GM19351 (cell line): ENCODE measurements around the gene TMEM117.

ENCODE experiments used
- ATAC-seq: cut with Tn5 transposase; IDR thresholded peaks from one replicate; pipeline ENCODE4 v1.9.1; 2021; ENCODE audit warnings: mild to moderate bottlenecking, moderate library complexity; ENCODE audit not compliant: unreplicated experiment

The TMEM117 gene

DNA sequence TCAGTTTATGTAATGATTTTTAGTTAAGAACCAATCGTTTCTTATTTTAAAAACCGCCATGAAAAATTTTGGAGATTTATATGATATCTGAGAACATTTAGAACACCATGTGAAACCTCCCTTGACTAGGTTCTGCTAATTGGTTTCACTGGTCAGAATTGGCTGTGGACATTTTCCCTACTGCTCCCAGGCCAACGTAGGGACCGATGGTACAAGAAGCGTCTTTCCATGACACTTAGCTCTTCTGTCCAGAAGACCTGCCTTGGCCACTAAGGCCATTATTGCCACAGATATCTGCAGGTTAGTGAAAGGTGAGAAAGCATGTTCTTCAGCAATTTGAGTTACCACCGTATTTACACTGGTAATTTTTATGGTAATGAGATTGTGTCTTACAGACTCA is 424.0 kb downstream of the TMEM117 start:
- ATAC-seq = no peak

DNA sequence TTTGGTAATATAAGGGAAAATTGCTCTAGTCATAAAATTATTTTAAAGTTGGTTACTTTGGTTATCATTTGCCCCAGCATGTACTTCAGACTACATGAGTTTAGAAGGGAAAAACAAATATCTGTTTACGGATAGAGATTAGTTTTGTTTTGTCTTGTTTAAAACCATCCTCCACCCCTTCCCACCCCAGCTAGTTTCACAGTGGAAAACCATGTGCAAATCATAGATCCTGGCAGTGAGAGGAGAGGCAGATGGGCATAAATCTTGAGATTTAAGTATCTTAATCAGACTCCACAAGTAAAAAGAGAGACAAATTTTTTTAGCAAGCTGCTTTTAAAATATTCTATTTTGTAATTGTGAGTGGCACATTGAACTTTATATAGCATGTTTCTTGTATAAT is 424.7 kb downstream of the TMEM117 start:
- ATAC-seq = no peak

DNA sequence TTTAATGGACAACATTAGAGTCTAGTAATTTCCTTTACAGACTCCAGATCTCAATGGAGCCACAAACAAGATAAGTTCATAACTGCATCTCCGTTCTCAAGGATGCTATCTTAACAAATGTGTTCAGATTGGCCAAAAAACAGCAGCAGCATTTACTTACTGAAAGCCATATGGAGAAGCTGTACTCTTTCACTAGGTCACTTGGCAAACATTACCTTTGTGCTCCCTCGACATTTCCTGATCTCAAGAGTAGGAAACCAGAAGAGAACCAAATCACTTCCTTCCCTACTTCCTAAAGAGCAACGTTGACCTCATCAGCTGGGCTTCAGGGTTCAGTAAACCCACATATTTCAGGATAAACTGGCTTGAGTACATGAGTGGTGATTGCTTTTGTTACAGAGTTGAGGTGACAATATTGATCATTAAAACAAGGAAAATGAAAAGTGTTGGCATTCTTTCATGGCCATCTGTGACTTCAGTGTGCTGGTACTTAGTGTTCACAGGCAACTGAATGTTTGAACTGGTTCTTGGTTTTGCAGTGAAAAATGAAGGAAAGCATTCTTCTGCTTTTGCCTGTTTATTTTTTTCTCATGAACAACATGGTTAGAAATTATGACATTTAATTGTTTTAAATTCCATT is 449.6 kb downstream of the TMEM117 start:
- ATAC-seq = no peak

DNA sequence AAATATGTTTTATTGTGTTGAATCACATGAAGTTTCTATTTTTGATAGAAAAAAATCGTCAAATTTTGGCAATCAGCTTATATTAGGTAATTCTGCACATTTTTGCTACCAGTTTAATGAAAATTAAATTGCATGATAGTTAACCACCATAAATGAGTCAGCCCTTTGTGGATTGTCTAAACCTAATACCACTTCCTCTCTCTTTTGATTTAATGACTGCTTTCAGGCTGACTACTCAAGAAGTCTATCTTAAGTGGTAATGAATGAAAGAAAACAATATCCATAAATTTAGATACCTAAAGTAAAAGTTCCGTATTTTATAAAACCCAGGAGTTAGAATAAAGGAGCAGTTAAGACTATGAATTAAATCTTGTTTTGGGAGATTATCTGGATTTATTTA is 450.5 kb downstream of the TMEM117 start:
- ATAC-seq = peak; percentile 93

DNA sequence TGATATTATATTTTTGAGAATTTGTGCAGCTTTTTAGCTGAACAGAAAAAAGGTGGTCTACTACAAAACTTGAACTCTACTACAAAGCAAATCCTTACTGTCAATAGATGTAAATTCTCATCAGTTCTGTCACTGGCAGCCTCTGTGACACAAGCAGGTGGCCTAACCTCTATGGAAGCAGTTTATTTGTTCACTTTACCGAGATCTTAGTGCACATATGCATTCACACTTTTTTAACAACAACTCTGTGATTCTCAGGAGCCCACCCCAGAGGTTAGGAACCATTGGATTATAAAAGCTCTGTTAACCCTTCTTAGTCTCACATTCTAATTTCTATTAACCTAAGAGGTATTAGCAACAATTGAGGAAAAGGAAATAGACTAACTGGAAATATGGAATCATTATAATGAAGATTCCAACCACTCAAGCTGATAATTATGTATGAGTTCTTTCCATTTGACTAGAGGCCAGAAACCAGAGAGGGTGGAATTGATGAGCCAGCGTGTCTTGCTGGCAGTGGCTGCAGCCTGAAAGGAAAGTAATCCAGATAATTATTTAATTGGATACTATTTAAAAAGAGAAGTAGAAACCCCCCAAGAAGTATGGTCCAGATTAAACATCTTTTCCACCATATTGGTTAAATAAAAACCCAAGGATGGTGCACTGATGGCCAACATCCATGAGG is 451.1 kb downstream of the TMEM117 start:
- ATAC-seq = no peak

DNA sequence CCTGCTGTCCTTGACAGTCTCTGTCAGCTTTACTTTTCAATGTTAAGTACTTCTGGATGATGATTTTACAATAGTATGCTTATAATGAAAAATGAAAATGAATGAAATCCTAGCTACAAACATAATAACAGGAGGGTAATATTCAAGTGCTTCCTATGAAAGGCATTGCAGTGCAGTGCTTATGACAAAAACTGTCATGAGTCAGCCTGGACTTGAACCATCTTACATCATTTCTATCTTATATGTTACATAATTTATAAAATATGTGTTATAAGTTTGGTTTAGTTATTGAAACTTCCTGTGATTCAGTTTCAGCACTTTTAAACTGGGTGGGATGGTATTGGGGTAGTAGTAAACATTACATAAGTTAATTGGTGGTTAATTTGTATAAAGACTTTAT is 451.7 kb downstream of the TMEM117 start:
- ATAC-seq = no peak

DNA sequence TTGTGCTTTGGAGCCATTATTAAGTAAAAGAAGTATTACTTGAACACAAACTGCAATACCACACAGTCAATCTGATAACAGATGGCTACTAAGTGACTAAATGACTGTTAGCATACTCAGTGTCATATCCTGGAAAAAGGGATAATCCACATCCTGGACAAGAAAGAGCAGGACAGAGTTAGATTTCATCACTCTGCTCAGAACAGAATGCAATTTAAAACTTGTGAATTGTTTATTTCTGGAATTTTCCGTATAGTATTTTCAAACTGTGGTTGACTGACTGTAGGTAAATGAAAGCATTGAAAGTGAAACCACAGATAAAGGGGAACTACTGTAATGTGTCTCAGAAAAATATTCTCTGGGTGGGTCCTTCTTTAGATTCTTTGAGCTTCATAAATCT is 458.8 kb downstream of the TMEM117 start:
- peak; percentile 97 for ATAC-seq

DNA sequence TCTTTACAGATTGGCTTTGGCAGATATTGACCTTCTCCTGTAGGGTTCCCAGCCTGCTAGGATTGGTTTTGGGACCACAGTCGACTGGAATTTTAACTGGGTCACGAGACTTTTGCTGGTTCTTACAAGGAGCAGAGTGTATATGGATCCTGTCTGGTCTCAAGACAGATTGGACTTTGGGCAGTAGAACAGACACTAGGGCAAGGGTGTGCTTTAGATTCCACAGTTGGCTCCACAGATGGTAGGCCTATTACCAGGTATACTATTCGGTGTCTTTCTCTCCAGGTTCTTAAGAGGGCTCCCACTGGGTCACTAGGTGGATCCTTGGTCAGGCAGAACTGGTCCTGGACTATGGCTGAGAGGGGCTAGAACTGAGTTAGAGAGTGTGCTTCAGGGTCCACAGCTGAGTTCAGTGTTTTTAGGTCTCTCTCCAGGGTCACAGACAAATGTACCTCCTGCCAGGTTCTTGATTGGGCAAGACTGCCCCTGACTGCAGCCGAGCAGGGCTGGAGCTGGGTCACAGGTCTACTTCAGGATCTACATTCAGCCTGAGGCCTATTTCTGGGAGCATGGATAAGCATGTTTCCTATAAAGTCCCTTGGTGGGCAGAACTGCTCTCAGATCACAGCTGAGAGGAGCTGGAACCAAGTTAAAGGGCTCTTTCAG is 460.2 kb downstream of the TMEM117 start:
- no peak for ATAC-seq

DNA sequence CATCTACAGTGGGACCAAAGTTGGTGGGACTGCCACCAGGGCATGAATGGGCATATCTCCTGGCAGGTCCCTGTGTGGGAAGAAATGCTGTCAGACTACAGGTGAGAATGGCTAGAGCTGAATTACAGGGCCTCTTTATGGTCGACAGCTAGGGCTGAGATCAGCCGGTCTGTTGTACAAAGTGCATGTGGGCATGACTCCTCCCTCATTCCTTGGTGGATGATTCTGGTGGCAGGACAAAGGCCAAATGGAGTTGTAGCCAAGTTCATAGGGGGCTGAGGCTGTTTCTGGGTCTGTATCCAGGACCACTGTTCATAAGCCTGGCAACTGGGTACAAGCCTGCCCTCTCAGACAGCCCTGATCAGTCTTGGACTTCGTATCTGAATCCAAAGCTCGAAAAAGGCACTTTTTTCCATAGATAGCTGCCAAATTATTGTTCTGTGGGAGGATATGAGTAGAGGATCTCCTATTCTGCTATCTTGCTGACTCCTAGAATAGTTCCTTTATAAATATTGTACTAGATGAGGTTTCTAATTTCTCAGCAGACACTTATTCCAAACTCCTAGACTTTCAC is 460.8 kb downstream of the TMEM117 start:
- ATAC-seq = no peak

DNA sequence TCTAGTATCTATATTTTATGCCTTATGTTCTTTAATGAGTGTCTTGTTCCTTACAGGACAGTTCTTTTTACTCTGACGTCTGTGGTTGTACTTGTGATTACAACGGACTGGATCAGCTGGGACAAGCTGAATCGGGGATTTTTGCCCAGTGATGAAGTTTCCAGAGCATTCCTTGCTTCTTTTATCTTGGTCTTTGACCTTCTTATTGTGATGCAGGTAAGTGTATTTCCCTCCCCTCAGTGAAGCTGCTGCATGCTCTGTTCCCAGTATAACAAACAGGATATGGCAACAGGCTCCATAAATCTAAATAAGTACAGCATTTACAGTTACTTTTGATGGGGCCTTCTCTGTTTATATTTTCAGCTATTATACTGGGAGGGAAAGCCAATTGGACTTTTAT is 463.6 kb downstream of the TMEM117 start:
- no peak for ATAC-seq

DNA sequence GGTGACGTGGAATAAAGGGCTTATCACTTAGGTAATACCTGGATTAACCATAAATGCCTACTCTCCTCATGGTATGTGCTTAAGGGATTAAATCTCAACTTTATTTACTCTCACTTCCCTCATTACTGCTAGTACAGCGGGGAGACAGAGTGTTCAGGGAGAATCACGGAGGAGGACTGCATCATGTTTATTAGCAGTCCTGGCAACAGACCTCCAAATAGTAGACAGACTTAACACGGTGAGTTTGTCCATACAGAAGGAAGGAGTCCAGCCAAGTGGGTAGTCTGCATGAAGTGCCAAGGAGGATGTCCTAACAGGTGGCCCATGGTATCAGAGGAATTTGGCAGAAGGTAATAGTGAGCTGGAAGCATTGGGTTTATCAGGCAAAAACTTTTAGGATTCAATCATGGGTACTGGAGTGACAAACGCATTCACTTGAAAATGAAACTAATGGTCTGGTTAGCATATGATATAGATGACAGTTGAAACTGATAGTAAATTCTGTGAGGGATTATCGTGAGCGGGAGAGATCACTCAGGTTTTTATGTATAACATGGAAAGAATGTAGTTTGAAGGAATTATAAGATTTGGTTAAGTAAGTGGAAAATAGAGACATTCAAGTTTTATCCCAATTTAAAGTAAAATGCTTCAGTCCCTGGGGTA is 471.8 kb downstream of the TMEM117 start:
- peak; percentile 73 for ATAC-seq

DNA sequence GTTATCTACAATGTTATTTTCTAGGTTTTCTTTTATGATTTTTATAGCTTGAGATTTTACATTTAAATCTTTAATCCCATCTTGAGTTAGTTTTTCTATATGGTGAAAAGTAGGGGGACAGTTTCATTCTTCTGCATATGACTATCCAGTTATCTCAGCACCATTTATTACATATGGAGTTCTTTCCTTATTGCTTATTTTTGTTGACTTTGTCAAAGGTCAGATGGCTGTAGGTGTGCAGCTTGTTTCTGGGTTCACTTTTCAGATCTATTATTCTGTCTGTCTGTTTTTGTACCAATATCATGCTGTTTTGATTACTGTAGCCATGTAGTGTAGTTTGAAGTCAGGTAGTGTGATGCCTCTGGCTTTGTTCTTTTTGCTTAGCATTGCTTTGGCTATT is 477.3 kb downstream of the TMEM117 start:
- no peak for ATAC-seq

DNA sequence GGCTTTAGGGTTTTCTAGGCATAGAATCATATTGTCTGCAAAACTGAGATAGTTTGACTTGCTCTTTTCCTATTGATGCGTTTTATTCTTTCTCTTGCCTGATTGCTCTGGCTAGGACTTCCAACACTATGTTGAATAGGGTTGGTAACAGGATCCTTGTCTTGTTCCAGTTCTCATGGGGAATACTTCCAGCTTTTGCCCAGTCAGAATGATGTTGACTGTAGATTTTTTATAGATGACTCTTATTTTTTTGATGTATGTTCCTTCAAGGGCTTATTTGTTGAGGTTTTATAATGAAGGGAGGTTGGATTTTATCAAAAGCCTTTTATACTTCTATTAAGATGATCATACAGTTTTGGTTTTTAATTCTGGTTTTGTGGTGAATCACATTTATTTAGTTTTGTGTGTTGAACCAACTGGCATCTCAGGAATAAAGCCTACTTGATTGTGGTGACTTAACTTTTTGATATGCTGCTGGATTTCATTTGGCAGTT is 478.2 kb downstream of the TMEM117 start:
- no peak for ATAC-seq

DNA sequence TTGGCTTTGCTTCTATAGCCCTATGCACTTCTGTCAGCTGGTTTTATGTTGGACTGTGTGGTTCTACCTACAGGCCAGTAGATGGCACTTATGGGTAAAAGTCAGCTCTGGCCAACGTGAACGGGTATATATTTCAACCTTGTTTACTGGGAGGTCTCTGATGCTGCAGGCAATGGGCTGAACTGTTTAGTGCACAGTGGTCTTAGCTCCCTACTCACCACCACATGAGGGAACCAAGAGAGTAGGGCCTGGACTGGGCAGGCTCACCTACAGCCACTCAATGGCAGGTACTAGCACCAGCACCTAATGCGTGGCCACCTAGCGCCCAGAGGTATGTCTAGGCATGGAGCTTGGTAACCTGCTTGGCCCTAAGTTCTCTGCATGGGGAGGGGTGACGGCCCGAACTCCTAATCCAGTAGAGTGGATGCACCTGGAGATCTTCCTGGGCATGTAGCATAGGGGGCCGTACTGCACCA is 481.8 kb downstream of the TMEM117 start:
- ATAC-seq = peak; percentile 95

DNA sequence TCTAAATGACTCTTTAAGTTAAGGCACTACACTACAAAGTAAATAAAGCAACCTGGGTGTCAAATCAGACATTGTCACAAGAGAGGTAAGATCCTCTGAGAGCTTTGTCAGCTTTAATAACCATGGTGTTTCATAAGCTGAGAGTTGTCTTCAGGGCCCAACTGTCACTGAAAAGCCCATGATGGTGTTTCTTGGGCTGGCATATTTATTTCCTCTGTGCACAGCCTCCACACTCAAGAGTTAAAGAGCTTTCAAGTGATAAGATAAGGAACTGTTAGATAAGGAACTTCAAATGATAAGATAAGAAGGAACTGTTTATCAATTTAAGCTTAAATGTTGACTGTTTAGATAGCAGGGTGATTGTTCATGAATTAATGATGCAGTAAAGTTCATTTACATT is 495.4 kb downstream of the TMEM117 start:
- ATAC-seq = no peak

DNA sequence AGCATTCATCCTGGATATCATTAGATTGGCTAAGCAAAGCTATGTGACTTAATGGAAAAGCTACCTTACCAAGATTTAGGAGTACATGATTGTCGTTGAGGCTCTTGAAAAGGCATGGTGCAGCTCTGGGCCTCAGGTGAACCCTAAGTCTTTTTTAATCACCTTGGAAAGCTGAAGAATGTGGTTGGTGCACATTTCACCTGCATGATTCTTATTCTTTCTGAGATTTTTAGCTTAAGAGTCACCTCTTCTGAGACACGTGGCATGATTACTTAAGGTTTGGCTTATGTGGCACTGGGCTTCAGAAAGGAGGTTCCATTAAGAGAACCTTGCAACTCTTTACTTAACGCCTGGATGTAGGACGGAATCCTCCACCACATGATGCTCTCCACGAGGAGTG is 498.5 kb downstream of the TMEM117 start:
- ATAC-seq = no peak

DNA sequence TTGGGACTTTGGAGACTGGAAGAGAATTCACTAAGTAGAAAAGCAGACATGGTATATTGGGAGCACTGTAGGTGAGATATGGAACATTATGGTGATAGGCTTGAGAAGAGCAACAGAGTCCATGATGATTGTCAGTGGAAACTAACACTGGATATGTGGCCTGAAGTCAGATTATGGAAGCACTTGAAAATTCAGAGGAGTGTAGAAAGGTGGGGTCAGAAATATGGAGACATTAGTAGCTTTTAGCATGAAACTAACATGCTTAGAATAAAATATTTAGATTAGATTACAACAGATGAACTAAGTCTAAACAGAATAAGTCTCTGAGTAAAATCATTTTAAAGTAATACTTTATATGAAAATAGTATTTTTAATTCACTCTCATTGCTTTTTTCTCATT is 499.1 kb downstream of the TMEM117 start:
- no peak for ATAC-seq

DNA sequence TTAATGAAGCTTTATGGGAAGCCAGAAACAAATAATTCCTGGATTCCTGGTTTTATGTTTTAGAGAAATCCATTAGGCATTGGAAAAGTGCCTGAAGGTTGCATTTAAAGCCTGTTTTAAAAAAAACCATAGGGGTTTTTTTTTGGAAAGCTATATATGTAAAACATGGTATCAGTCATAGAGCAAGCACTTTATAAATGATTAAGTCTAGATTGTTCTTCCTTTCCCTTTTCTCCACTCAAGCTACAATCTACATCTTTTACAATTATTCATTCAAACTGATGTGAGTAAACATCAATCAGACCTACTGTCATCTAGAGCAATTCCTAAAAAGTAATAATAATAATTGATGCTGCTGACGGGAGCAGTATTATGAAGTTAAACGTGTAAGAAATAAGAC is 500.7 kb downstream of the TMEM117 start:
- no peak for ATAC-seq

DNA sequence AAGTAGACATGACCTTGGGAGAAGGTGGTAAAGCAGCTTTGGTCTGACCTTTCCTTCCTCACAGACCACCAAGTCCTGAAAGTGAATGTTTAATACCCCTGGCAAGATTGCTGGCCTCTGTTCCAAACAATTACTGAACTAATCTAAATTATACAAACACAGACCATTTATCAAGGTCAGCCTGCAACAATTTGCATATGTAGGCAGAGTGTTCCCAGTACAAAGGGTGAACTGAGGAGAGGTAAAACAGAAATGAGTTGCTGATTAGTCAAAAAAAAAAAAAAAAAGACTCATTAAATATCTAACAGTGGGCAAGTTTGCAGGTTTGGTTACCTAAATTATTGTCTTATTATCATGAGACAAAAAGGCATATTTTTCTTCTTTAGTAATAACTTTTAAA is 506.5 kb downstream of the TMEM117 start:
- no peak for ATAC-seq

DNA sequence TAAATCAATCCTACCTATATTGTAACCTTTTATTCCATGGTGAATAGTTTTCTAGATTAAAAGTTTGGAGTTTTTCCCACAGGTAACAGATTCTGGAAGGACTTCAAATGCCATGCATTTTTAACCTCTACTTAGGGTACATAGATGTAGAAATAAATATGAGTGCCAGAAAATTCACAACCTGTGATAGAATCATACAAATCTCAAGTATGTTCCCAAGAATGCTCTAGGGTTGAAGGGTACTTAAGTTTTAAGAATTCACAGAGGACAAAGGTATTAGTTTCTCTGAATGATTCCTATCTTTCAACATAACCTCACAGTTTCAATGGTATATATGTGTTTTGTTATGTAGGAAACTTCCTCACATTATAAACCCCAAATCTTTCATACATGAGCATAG is 511.3 kb downstream of the TMEM117 start:
- ATAC-seq = no peak

DNA sequence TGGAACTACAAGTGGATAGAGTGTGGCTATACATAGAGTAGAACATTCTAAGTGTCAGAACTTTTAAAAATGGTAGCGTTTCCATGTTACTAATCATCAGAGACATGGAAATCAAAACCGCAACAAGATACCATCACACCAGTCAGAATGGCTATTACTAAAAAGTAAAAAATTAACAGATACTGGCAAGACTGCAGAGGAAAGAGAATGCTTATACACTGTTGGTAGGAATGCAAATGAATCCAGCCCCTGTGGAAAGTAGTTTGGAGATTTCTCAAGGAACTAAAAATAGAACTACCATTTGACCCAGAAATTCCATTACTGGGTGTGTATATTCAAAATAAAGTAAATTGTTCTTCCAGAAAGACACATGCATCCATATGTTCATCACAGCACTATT is 521.6 kb downstream of the TMEM117 start:
- ATAC-seq = no peak
